SK-N-MC (cell line): ENCODE results near the gene ABCF1.

Source experiments
- DNase-seq: peaks from one replicate; pipeline ENCODE4 v3.0.0-alpha.2; 2011; ENCODE audit warnings: low read depth, low spot score
- H3K27ac ChIP-seq: fragments of 200-600 bp; sonication (generic); 2 replicates; pipeline ENCODE4 v1.5.1; 2016; ENCODE audit warnings: mixed run types
- H3K36me3 ChIP-seq: fragments of 200-600 bp; sonication (generic); 2 replicates; pipeline ENCODE4 v1.6.1; 2017; ENCODE audit warnings: antibody characterized with exemption, low read length, mixed read lengths; ENCODE audit not compliant: insufficient read depth
- H3K4me3 ChIP-seq: fragments of 200-600 bp; sonication (generic); 2 replicates; pipeline ENCODE4 v1.5.1; 2016
- H3K9ac ChIP-seq: fragments of 200-600 bp; sonication (generic); 2 replicates; pipeline ENCODE4 v1.8.0; 2017; ENCODE audit warnings: mixed run types, mixed read lengths; ENCODE audit not compliant: insufficient read length
- H3K9me3 ChIP-seq: fragments of 200-600 bp; sonication (generic); 2 replicates; pipeline ENCODE4 v1.6.1; 2017; ENCODE audit warnings: low read depth, mild to moderate bottlenecking, antibody characterized with exemption, low read length, moderate library complexity, mixed read lengths
- EZH2 ChIP-seq: fragments of 200-600 bp; sonication (generic); IDR thresholded peaks from one replicate; pipeline ENCODE4 v1.6.1; 2017; ENCODE audit warnings: antibody characterized with exemption
- FOXP2 ChIP-seq: optimal IDR thresholded peaks from 2 replicates; pipeline ENCODE3; 2011; ENCODE audit warnings: mild to moderate bottlenecking, moderate library complexity; ENCODE audit not compliant: insufficient read depth; ENCODE audit errors: extremely low read length, control extremely low read depth
- POLR2AphosphoS5 ChIP-seq: IDR thresholded peaks from 2 replicates; pipeline ENCODE4 v1.6.1; 2012; ENCODE audit warnings: mild to moderate bottlenecking, low read depth, low read length, borderline replicate concordance

ABCF1 gene

DNA sequence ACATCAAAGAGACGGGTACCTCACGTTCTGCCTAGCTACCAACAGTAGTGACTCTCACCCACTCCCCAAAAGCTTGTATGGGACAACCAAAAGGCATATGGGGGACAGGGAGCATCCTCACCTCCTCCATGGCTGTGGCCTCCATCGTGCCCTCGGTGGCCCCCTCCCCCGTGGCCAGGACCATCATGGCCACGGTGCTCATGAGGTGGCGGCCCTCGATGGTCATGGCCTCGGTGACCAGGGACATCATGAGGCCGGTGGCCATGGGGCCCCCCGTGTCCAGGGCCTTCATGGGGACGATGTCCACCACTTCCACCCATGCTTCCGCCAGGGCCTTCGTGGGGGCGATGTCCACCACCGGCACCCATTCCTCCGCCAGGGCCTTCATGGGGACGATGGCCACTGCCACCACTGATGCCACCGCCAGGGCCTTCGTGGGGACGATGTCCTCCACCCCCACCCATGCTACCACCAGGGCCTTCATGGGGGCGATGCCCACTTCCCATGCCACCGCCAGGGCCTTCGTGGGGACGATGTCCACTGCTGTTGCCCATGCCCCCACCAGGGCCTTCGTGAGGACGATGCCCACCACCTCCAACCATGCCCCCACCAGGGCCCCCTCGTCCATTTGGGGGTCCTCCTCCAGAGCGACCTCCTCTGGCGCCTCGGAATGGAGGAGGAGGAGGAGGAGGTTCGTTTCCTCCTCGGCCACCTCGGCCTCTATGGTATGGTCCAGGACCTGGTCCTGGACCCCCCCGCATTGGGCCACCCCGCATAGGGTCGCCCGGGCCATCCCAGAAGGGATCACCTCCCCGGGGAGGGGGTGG lies 30.8 kb downstream of the ABCF1 start:
- Histone ChIP-seq H3K9ac (no peak overlapping the region), H3K9me3 (no peaks in the 10 kb centered on the region), H3K36me3 (peaks cover 67% of the 10 kb centered on the region), H3K4me3 (no peak overlapping the region), H3K27ac (no peak overlapping the region)
- no peak for DNase-seq
- no peak for TF ChIP-seq EZH2
- no peak for TF ChIP-seq FOXP2
- no peak for TF ChIP-seq POLR2AphosphoS5

DNA sequence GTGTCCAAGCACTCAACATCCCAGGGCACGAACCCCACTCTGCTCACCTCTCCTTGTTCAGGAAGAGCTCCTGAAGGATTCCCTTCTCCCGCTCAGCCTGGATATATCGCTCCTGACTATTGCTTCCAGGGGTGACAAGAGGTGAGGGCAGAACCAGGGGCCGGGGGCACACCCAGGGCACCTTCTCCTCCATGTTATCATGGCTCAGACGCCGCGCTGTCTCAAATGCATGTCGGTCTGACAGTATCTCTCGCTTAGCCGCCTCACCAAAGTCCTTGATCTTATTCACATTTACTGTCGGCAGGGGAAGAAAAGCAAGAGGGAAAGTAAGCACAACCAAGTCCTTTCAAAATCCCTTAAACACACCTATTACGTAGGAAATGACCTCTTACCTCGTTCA lies 32.7 kb downstream of the ABCF1 start:
- Histone ChIP-seq H3K4me3 (no peak overlapping the region), H3K27ac (no peak overlapping the region), H3K9ac (no peak overlapping the region), H3K9me3 (no peaks in the 10 kb centered on the region), H3K36me3 (peaks cover 87% of the 10 kb centered on the region)
- no peak for DNase-seq
- TF ChIP-seq FOXP2 (no peak), EZH2 (no peak), POLR2AphosphoS5 (no peak)

DNA sequence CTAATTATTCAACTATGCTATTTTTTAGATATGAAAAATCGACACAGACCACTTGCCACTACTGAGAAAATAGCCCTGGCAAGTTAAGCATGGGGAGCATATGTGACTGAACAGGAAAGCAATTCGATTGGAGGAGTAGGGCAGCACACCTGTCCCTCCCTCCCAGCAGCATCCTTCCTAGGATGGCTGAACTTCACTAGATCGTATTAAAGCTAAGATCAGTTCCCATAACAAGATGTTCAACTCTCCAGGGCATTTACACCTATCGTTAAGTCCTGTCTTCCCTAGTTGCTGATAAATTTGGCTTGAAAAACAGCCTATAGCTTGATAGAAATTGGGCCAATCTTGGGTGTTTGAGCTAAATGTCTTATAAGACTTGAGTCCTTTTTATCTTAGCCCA lies 38.8 kb downstream of the ABCF1 start:
- Histone ChIP-seq H3K9ac (no peak overlapping the region), H3K4me3 (no peak overlapping the region), H3K27ac (no peak overlapping the region), H3K9me3 (no peaks in the 10 kb centered on the region), H3K36me3 (peaks cover 54% of the 10 kb centered on the region)
- no peak for TF ChIP-seq EZH2
- TF ChIP-seq POLR2AphosphoS5: no peak; the same call in 1 of the 2 replicates
- no peak for TF ChIP-seq FOXP2
- no peak for DNase-seq

DNA sequence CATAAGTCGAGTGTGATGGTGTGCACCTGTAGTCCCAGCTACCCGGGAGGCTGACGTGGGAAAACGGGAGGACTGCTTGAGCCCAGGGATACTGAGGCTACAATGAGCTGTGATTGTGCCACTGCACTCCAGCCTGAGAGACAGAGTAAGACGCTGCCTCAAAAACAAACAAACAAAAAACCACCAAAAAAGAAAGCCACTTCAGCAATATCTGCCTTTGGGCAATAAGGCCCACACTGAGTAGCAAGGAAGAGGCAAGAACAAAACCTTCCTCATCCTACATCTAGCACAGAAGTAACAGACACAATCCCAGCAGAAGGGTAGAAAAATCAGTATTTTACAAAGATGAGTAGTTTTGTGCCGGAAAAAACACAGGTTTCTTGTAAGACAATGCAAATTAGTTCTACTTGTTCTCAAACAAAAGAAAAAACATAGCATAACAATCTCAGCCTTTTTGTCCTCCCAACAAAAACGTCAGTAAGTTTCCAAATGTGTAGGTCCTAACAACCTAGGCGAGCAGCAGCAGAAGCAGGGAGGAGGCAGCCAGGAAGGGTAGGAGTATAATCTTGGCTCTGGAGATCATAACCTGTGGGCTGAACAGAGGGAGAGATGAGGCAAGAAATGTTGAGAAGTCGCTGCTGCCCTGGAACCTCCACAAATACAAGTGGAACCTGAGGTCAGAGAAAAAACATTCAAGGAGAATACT lies 40.1 kb downstream of the ABCF1 start:
- Histone ChIP-seq H3K27ac (peak overlapping the region; percentile 100), H3K4me3 (no peak overlapping the region), H3K36me3 (peaks cover 49% of the 10 kb centered on the region), H3K9ac (no peak overlapping the region), H3K9me3 (no peaks in the 10 kb centered on the region)
- TF ChIP-seq FOXP2: no peak
- TF ChIP-seq POLR2AphosphoS5: no peak
- TF ChIP-seq EZH2: no peak
- DNase-seq: no peak

DNA sequence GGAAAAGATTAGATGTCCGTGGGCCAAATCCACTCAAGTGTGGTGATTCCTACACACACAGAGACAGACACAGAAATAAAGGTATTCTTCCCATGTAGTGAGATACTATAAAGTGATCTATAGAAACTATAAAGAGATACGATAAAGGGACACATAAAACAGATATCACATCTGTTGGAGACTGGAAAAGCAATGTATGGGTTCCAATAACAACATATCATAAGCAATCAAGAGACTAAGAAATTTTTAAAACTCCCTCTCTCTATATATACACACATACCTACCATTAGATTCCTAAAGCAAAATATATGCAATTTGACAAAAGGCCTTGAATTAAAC lies 40.6 kb downstream of the ABCF1 start:
- Histone ChIP-seq H3K9ac (no peak overlapping the region), H3K9me3 (no peaks in the 10 kb centered on the region), H3K4me3 (no peak overlapping the region), H3K27ac (peak overlapping the region; percentile 100; the same call in 1 of the 2 replicates), H3K36me3 (peaks cover 49% of the 10 kb centered on the region)
- no peak for DNase-seq
- no peak for TF ChIP-seq FOXP2
- TF ChIP-seq POLR2AphosphoS5: no peak
- no peak for TF ChIP-seq EZH2

DNA sequence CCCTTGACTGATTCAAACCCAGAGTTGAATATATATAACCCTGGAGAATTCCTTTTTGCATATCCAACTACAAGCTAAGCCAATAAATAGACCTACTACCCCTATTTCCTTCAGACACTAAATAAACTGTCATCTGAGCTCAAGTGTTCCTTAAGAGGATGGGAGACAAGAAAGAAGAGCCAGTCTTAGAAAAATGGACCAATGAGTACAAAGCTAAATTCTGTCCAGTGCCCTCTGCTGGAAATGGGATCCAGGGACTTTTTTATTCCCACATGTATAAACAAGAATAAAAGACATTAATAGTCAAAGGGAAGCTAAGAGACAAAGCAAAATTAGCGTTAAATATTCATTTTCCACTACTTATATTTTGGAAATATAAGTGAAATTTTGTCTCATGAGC lies 41.0 kb downstream of the ABCF1 start:
- Histone ChIP-seq H3K9ac (peak overlapping the region; percentile 37), H3K36me3 (peaks cover 47% of the 10 kb centered on the region), H3K4me3 (0 out of 2 replicates have a peak overlapping the region, but pooled peaks have one; percentile 3), H3K9me3 (no peaks in the 10 kb centered on the region), H3K27ac (peak overlapping the region; percentile 100)
- TF ChIP-seq EZH2 (no peak), FOXP2 (no peak), POLR2AphosphoS5 (no peak)
- no peak for DNase-seq

DNA sequence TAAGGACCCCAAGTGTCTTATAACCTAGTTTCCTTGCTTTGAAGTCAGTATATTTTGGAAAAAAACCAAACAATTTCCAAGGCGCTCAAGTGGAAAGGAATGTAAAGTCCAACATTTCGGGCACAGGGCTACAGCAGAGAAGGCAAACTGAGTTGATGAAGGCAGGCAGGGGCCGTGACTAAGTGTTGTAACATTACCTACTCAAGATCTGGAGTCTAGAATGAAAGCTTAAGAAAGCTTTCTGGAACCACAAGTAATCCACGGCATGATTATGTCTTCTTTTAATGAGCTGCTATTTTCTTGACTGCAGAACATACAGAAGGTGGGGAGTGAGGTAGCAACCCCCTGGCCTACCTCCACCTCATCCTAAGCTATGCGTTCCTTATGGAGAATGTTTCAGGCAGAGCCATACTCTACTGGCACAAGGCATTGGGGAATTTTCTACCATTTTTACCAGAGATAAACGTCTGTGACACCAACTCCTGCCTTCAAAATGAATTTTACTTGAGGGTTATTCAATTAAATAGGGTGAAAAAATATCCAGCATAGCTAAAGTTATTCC lies 41.5 kb downstream of the ABCF1 start:
- DNase-seq: no peak
- TF ChIP-seq EZH2: no peak
- TF ChIP-seq POLR2AphosphoS5: peak; percentile 20
- H3K4me3 ChIP-seq: 0 out of 2 replicates have a peak overlapping the region, but pooled peaks have one; percentile 3
- H3K9ac ChIP-seq: peak overlapping the region; percentile 37
- H3K36me3 ChIP-seq: peaks cover 41% of the 10 kb centered on the region
- H3K27ac ChIP-seq: peak overlapping the region; percentile 100
- H3K9me3 ChIP-seq: no peaks in the 10 kb centered on the region
